ENCODE measurements around the gene ABCC2.

Gene ABCC2

GRCh38 chr10:99869581-99870122 is 87.2 kb downstream of the ABCC2 start:
- H3K4me3 ChIP-seq (ENCODE audit: low read depth, low read length) = no peak overlapping the region
- H2AFZ ChIP-seq (ENCODE audit: low read length, unreplicated experiment) = no peak overlapping the region
- no peak overlapping the region for H3K27ac ChIP-seq (ENCODE audit: low read depth, low read length)
- H3K27me3 ChIP-seq (ENCODE audit: insufficient read depth, low read length) = no peaks in the 10 kb centered on the region
- no peaks in the 10 kb centered on the region for H3K79me2 ChIP-seq (ENCODE audit: control insufficient read depth, insufficient read depth, low read length, unreplicated experiment)
- 0 out of 2 replicates have a peak, but pooled peaks cover 6% of the 10 kb centered on the region for H3K36me3 ChIP-seq (ENCODE audit: insufficient read depth, low read length)
- H3K4me1 ChIP-seq (ENCODE audit: control insufficient read depth, insufficient read depth, low read length, unreplicated experiment) = peaks cover 10% of the 10 kb centered on the region

- no peaks in the 10 kb centered on the region for H3K79me2 ChIP-seq (ENCODE audit: control insufficient read depth, insufficient read depth, low read length, unreplicated experiment)
- H2AFZ ChIP-seq (ENCODE audit: low read length, unreplicated experiment) = no peak overlapping the region
- H3K36me3 ChIP-seq (ENCODE audit: insufficient read depth, low read length) = 0 out of 2 replicates have a peak, but pooled peaks cover 6% of the 10 kb centered on the region
- peaks cover 10% of the 10 kb centered on the region for H3K4me1 ChIP-seq (ENCODE audit: control insufficient read depth, insufficient read depth, low read length, unreplicated experiment)
- no peaks in the 10 kb centered on the region for H3K27me3 ChIP-seq (ENCODE audit: insufficient read depth, low read length)
- no peak overlapping the region for H3K4me3 ChIP-seq (ENCODE audit: low read depth, low read length)
- no peak overlapping the region for H3K27ac ChIP-seq (ENCODE audit: low read depth, low read length)
These were observed 87.8 kb downstream of the ABCC2 start for GRCh38 chr10:99870123-99870730.

- Histone ChIP-seq H3K27ac (ENCODE audit: low read depth, low read length) (no peak overlapping the region), H3K79me2 (ENCODE audit: control insufficient read depth, insufficient read depth, low read length, unreplicated experiment) (no peaks in the 10 kb centered on the region), H3K27me3 (ENCODE audit: insufficient read depth, low read length) (no peaks in the 10 kb centered on the region), H3K4me1 (ENCODE audit: control insufficient read depth, insufficient read depth, low read length, unreplicated experiment) (peaks cover 10% of the 10 kb centered on the region), H2AFZ (ENCODE audit: low read length, unreplicated experiment) (no peak overlapping the region), H3K36me3 (ENCODE audit: insufficient read depth, low read length) (peaks cover 15% of the 10 kb centered on the region), H3K4me3 (ENCODE audit: low read depth, low read length) (no peak overlapping the region)
These were observed 90.1 kb downstream of the ABCC2 start for GRCh38 chr10:99872367-99873162.

GRCh38 chr10:99873846-99874245 is 91.4 kb downstream of the ABCC2 start:
- H2AFZ ChIP-seq (ENCODE audit: low read length, unreplicated experiment) = no peak overlapping the region
- H3K79me2 ChIP-seq (ENCODE audit: control insufficient read depth, insufficient read depth, low read length, unreplicated experiment) = no peaks in the 10 kb centered on the region
- H3K27ac ChIP-seq (ENCODE audit: low read depth, low read length) = no peak overlapping the region
- H3K4me3 ChIP-seq (ENCODE audit: low read depth, low read length) = no peak overlapping the region
- H3K27me3 ChIP-seq (ENCODE audit: insufficient read depth, low read length) = no peaks in the 10 kb centered on the region
- H3K36me3 ChIP-seq (ENCODE audit: insufficient read depth, low read length) = peaks cover 27% of the 10 kb centered on the region
- peaks cover 10% of the 10 kb centered on the region for H3K4me1 ChIP-seq (ENCODE audit: control insufficient read depth, insufficient read depth, low read length, unreplicated experiment)

- H3K79me2 ChIP-seq (ENCODE audit: control insufficient read depth, insufficient read depth, low read length, unreplicated experiment) = no peaks in the 10 kb centered on the region
- no peak overlapping the region for H3K4me3 ChIP-seq (ENCODE audit: low read depth, low read length)
- peaks cover 29% of the 10 kb centered on the region for H3K36me3 ChIP-seq (ENCODE audit: insufficient read depth, low read length)
- no peak overlapping the region for H2AFZ ChIP-seq (ENCODE audit: low read length, unreplicated experiment)
- H3K27ac ChIP-seq (ENCODE audit: low read depth, low read length) = no peak overlapping the region
- H3K27me3 ChIP-seq (ENCODE audit: insufficient read depth, low read length) = no peaks in the 10 kb centered on the region
- peaks cover 10% of the 10 kb centered on the region for H3K4me1 ChIP-seq (ENCODE audit: control insufficient read depth, insufficient read depth, low read length, unreplicated experiment)
These were observed 92.1 kb downstream of the ABCC2 start for GRCh38 chr10:99874341-99875085.

GRCh38 chr10:99875473-99875872 is 93.0 kb downstream of the ABCC2 start:
- H3K27ac ChIP-seq (ENCODE audit: low read depth, low read length) = no peak overlapping the region
- no peaks in the 10 kb centered on the region for H3K79me2 ChIP-seq (ENCODE audit: control insufficient read depth, insufficient read depth, low read length, unreplicated experiment)
- peaks cover 8% of the 10 kb centered on the region for H3K4me1 ChIP-seq (ENCODE audit: control insufficient read depth, insufficient read depth, low read length, unreplicated experiment)
- H3K27me3 ChIP-seq (ENCODE audit: insufficient read depth, low read length) = no peaks in the 10 kb centered on the region
- H3K4me3 ChIP-seq (ENCODE audit: low read depth, low read length) = no peak overlapping the region
- H2AFZ ChIP-seq (ENCODE audit: low read length, unreplicated experiment) = no peak overlapping the region
- peaks cover 39% of the 10 kb centered on the region for H3K36me3 ChIP-seq (ENCODE audit: insufficient read depth, low read length)

- Histone ChIP-seq H3K27me3 (ENCODE audit: insufficient read depth, low read length) (no peaks in the 10 kb centered on the region), H3K36me3 (ENCODE audit: insufficient read depth, low read length) (peaks cover 66% of the 10 kb centered on the region), H3K79me2 (ENCODE audit: control insufficient read depth, insufficient read depth, low read length, unreplicated experiment) (no peaks in the 10 kb centered on the region), H3K4me3 (ENCODE audit: low read depth, low read length) (no peak overlapping the region), H2AFZ (ENCODE audit: low read length, unreplicated experiment) (no peak overlapping the region), H3K27ac (ENCODE audit: low read depth, low read length) (no peak overlapping the region), H3K4me1 (ENCODE audit: control insufficient read depth, insufficient read depth, low read length, unreplicated experiment) (no peaks in the 10 kb centered on the region)
These were observed 97.8 kb downstream of the ABCC2 start for GRCh38 chr10:99880080-99880835.

- Histone ChIP-seq H3K4me1 (ENCODE audit: control insufficient read depth, insufficient read depth, low read length, unreplicated experiment) (no peaks in the 10 kb centered on the region), H3K27me3 (ENCODE audit: insufficient read depth, low read length) (no peaks in the 10 kb centered on the region), H3K4me3 (ENCODE audit: low read depth, low read length) (no peak overlapping the region), H3K79me2 (ENCODE audit: control insufficient read depth, insufficient read depth, low read length, unreplicated experiment) (no peaks in the 10 kb centered on the region), H3K36me3 (ENCODE audit: insufficient read depth, low read length) (peaks cover 71% of the 10 kb centered on the region), H3K27ac (ENCODE audit: low read depth, low read length) (no peak overlapping the region), H2AFZ (ENCODE audit: low read length, unreplicated experiment) (no peak overlapping the region)
These were observed 98.9 kb downstream of the ABCC2 start for GRCh38 chr10:99881371-99881770.

GRCh38 chr10:99883523-99883922 is 101.1 kb downstream of the ABCC2 start:
- Histone ChIP-seq H2AFZ (ENCODE audit: low read length, unreplicated experiment) (no peak overlapping the region), H3K27ac (ENCODE audit: low read depth, low read length) (no peak overlapping the region), H3K36me3 (ENCODE audit: insufficient read depth, low read length) (peaks cover 60% of the 10 kb centered on the region), H3K79me2 (ENCODE audit: control insufficient read depth, insufficient read depth, low read length, unreplicated experiment) (no peaks in the 10 kb centered on the region), H3K4me1 (ENCODE audit: control insufficient read depth, insufficient read depth, low read length, unreplicated experiment) (no peaks in the 10 kb centered on the region), H3K27me3 (ENCODE audit: insufficient read depth, low read length) (no peaks in the 10 kb centered on the region), H3K4me3 (ENCODE audit: low read depth, low read length) (no peak overlapping the region)

GRCh38 chr10:99888622-99889021 is 106.2 kb downstream of the ABCC2 start:
- H3K4me1 ChIP-seq (ENCODE audit: control insufficient read depth, insufficient read depth, low read length, unreplicated experiment) = peaks cover 10% of the 10 kb centered on the region
- no peaks in the 10 kb centered on the region for H3K79me2 ChIP-seq (ENCODE audit: control insufficient read depth, insufficient read depth, low read length, unreplicated experiment)
- peak overlapping the region; percentile 41; the same call in 1 of the 2 replicates for H3K27ac ChIP-seq (ENCODE audit: low read depth, low read length)
- H2AFZ ChIP-seq (ENCODE audit: low read length, unreplicated experiment) = no peak overlapping the region
- H3K27me3 ChIP-seq (ENCODE audit: insufficient read depth, low read length) = no peaks in the 10 kb centered on the region
- peaks cover 31% of the 10 kb centered on the region for H3K36me3 ChIP-seq (ENCODE audit: insufficient read depth, low read length)
- H3K4me3 ChIP-seq (ENCODE audit: low read depth, low read length) = no peak overlapping the region
